GF-D8 (cell line): Measurements from ENCODE around the gene PDP2.
A peak's percentile ranks its signal among the peaks of the same experiment; 100 is the strongest.

Source experiments
- DNase-seq: peaks from one replicate; lab custom pipeline; 2025; lab: John Stamatoyannopoulos, UW

PDP2 gene

GRCh38 chr16:66880288-66881013 lies at the start of gene PDP2:
PDP2 (plus strand) TSS chr16:66880515; CDS start chr16:66884285, 3,770 bp downstream.
- peak; percentile 89 for DNase-seq

DNA sequence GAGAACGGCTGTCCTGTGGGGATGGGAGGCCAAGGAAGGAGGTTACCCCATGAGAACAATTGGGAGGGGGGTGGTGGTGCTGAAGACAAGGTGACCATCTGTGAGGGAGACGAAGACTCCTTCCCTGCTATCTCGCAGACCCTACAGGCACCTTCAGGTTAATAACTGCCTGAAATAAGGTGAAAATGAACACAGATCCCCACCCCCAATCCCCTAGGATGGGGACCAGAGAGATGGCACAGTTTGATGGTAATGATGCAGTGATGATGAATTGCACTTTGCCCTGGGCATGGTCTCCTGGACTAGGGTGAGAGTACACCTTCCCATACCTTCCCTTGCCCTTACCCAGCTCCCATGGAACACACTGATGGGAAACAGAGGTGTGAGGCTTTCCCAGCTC lies 48.1 kb upstream of the PDP2 start:
- DNase-seq: no peak

GRCh38 chr16:66832661-66833305 lies 47.5 kb upstream of the PDP2 start:
- no peak for DNase-seq

GRCh38 chr16:66834746-66835145 lies 45.6 kb upstream of the PDP2 start:
- DNase-seq: no peak

- DNase-seq: no peak
Measured at GRCh38 chr16:66840883-66841282, 39.4 kb upstream of the PDP2 start.

DNA sequence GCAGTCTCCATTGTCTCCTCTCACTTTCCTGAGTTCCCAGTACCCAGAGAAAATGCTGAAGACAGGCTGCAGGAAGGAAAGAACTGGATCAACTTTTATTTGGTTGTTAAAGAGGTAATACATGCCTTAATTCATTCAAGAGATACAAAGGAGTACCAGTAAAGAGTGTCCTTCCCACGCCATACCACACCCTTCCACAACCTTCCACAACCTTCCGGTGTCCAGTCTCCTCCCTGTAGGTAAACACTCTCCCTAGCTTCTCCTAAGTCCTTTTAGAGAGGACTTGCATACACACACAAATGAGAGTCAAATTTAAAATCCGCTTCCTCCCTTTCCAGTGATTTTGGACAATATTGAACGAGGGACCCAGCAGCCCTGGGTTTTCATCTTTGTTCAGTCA lies 38.9 kb upstream of the PDP2 start:
- DNase-seq: no peak

GRCh38 chr16:66842765-66843164 lies 37.5 kb upstream of the PDP2 start:
- no peak for DNase-seq

GRCh38 chr16:66843191-66843590 lies 37.1 kb upstream of the PDP2 start:
- no peak for DNase-seq

DNA sequence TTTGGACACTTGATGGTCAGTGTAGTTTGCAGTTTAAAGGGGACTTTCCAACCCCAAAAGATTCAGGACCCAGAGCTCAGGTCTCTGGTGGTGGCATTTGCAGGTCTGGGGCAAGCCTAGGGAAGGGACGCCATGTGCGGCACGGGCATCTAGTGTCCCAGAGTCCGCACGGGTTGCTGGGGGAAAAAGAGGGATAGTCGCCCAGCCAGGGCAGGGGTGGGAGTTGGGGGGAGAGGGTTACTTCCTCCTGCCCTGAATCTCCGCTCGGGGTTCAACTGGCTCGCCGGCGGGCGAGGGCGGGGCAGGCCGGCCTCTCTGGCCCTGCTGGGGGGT lies 36.3 kb upstream of the PDP2 start:
- no peak for DNase-seq

DNA sequence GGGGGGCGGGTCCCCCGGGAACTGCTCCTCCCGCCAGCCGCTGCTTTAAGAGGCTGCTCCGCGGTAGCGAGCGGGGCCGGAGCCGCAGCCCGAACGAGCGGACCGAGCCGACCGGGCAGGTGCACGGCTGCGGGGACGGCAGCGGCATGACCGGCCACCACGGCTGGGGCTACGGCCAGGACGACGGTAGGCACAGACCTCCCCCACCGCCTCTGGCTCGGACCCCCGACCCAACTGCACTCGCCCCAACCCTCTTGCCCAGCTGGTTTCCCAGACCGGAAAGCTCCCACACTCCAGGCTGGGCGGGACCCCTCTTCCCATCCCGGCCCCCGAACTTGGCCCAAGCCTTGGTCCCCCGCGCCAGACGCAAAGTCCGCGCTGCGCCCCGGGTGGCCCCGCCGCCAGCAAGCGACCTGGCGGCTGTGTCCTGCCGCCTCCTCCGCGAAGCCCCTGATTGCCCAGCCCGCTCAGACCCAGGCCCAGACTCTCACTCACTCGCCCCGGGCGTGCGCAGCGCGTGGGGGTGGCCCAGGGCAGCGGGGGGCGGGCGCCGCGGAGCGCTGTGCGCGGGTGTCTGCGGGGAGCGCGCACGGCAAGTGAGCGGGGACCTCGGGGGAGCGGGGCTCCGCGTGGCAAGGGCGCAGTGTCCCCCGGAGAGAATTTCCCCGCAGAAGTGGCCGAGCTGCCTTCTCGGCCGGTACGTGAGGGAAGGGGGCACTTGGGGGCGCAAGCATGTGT lies 35.8 kb upstream of the PDP2 start, which contains the start of gene CA7:
Gene CA7, plus strand, starts transcription at position 73 of the 738 bp plus-strand sequence. Its CDS starts 74 bp downstream, at position 147.
- no peak for DNase-seq

DNA sequence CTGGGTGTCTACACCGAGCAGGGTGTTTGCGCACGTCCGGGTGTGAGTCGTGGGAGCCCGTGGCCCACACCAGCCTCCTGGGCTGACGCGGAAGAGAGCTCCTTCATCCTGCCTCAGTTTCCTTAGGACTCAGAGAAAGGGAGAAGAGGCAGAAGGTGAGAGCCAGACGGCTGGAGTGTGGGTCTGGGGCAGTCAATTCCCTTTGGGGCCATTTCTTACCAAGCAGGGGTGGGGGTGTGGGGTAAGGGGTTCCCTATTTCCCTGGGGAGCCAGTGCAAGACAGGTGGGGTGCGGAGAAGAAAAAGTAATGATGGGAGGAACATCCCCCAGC lies 35.3 kb upstream of the PDP2 start:
- no peak for DNase-seq

GRCh38 chr16:66845791-66846221 lies 34.5 kb upstream of the PDP2 start:
- no peak for DNase-seq

GRCh38 chr16:66846266-66846665 lies 34.0 kb upstream of the PDP2 start:
- no peak for DNase-seq

DNA sequence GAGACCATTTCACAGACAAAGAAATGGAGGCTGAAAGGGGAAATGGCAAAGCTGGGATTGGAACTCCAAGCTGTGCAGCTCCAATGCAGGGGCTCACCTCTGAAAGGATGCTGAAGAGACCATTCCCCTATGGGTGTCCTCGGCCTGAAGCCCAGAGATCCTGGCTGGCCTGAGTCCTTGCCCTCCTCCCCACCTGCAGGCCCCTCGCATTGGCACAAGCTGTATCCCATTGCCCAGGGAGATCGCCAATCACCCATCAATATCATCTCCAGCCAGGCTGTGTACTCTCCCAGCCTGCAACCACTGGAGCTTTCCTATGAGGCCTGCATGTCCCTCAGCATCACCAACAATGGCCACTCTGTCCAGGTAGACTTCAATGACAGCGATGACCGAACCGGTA lies 33.5 kb upstream of the PDP2 start:
- DNase-seq: no peak

DNA sequence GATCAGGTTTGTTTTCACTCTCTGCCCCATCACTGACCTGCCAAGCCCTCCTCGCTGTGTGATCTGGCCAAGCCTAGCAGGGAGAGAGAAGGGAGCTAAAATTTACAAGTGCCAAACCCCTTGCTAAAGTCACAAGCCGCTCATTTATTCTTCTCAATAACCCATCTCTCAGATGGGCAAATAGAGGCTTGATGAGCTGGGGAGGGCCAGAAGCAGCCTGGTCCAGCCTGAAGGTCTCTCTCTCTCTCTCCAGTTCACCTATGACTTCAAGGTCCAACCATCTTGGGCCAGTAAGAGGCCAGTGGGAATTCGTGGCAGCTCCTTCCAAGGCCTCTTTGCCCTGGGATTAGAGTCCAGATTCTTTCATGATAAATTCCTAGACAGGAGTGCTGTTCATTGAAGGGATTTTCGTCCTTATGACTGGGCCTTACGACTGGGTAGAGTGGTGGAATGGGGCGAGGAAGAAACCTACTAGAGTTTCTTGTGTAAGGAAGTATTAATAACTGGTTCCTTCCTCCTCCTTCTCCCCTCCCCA lies 32.7 kb upstream of the PDP2 start:
- DNase-seq: no peak

DNA sequence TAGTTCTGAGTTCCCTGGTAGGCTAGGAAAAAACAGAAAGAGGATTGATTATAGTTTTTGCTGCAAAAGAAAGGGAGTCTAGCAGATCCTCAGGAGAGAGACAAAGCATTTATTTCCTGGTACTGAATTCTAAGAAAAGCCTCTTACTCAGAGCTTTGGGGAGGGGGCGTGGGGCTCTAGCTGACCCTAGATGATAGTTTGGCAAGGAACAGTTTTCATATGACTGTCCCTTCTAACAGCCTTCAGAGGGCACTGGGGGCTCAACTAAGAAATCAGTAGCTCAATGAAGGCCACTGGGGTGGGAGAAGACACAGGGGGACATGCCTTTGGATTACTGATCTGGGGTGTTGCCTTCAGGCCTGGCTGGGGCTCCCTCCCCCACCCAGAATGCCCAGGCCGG lies 32.1 kb upstream of the PDP2 start:
- no peak for DNase-seq

- no peak for DNase-seq
Measured at GRCh38 chr16:66849021-66849420, 31.3 kb upstream of the PDP2 start.

- no peak for DNase-seq
Measured at GRCh38 chr16:66849549-66849948, 30.8 kb upstream of the PDP2 start.

GRCh38 chr16:66850115-66850815 lies 30.1 kb upstream of the PDP2 start:
- no peak for DNase-seq

GRCh38 chr16:66851166-66851964 lies 28.9 kb upstream of the PDP2 start:
- no peak for DNase-seq
